Measurements from ENCODE around the gene DLG5.

- TF ChIP-seq EZH2phosphoT487 (IDR thresholded peaks at IDR 0.05; ENCODE audit: insufficient read depth, low read depth) (no peak), EZH2 (IDR thresholded peaks at IDR 0.05; ENCODE audit: insufficient read depth, poor library complexity, severe bottlenecking) (no peak)
These were observed 14.9 kb downstream of the DLG5 start for GRCh38 chr10:77911535-77912123.
